Measurements from ENCODE around the gene FADS1.

The FADS1 gene

DNA sequence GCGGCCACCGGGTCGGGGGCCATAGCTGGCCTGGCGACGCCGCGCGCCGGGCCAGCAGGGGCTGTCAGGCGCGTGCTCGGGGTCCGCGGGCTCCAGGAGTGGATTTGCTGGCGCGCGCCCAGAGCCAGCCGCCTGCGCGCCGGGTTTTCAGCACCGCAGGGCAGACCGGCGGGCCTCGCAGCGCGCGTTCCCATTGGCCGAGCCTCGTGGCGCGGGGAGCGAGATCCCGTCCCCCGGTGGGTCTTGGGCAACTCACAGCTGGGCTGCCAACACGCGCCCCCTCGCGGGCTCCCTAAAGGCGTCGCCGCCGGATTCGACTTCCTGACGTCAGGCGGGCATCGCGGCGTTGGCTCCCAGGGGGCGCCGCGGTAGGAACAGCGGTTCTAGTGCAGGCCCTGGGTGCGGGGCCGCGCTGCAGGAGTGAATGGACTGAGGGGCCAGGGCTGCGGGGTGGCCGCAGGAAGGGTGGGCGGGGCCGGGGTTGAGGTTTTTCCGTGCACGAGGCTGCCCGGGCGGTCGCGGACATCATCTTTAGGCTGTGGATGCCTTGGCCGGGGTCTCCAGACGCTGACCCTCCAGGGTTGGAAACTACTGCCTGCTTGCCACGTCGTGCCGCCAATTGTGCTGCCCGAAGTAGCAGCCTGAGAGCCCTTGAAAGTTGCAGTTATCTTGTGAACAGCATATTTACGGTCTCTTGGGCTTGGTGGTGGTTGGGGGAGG, at the start of gene FADS1:
TSS of gene FADS1 (minus strand) at position 268 of the 720 bp plus-strand sequence. CDS start at position 194, 74 bp downstream.
- DNase-seq = peak; percentile 74

DNA sequence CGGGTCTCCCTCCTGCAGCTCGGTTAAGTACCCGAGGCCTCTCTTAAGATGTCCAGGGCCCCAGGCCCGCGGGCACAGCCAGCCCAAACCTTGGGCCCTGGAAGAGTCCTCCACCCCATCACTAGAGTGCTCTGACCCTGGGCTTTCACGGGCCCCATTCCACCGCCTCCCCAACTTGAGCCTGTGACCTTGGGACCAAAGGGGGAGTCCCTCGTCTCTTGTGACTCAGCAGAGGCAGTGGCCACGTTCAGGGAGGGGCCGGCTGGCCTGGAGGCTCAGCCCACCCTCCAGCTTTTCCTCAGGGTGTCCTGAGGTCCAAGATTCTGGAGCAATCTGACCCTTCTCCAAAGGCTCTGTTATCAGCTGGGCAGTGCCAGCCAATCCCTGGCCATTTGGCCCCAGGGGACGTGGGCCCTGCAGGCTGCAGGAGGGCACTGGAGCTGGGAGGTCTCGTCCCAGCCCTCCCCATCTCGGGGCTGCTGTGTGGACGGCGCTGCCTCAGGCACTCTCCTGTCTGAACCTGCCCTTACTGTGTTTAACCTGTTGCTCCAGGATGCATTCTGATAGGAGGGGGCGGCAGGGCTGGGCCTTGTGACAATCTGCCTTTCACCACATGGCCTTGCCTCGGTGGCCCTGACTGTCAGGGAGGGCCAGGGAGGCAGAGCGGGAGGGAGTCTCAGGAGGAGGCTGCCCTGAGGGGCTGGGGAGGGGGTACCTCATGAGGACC, 49.6 kb upstream of the FADS1 start:
- DNase-seq = no peak

DNA sequence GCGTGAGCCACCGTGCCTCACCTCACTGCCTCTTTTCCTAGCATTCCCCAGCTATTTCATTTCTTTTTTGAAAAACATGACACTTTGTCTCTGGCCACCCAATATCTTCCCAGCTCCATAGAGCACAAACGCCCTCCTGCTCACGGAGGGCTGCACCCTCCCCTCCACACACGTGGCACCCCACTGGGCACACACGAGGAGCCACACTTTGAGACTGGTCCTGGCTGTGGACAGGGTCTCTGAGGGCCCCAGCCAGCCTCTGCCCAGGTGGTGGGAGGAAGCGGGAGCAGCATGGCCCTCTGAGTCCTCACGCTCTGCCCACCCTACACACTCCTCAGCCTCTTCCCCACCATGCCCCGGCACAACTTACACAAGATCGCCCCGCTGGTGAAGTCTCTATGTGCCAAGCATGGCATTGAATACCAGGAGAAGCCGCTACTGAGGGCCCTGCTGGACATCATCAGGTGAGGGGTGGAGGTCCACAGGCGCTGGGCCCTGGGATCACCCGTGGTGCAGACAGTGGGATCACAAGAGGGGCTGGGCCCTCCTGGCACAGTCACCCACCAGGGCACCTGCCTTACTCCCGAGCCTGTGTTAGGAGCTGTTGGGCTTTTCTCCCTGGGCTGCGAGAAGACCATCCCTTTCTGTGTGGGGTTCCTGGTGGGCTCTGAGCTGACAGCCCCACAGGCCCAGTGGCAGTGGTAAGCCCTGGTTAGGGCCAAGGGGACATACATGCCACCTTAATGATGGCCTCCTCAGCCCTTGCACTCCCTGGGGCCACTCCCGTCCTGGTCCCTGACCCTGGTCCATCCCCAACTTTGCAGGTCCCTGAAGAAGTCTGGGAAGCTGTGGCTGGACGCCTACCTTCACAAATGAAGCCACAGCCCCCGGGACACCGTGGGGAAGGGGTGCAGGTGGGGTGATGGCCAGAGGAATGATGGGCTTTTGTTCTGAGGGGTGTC, 48.3 kb upstream of the FADS1 start:
- no peak for DNase-seq

DNA sequence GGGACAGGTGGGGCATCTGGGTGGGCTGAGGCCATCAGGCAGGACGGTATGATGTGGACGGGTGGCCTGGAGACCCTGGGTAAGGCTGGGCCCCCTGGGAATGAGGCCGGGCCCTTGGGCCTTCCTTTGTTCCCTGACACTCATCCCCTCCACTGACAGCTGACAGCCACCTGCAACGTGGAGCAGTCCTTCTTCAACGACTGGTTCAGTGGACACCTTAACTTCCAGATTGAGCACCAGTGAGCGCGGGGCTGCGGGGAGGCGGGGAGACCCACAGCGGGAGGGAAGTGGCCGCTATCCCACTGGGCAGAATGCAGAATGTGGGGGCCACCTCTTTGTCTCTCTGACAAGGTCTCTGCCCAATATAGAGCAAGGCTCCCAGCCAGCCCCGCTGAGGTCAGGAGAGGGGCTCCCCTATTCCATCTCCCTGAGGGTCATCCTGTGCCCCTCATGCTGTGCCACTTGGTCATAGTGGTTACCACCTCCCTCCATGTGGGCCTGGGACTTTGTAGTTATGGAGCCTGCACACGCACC, 46.8 kb upstream of the FADS1 start:
- DNase-seq = no peak

DNA sequence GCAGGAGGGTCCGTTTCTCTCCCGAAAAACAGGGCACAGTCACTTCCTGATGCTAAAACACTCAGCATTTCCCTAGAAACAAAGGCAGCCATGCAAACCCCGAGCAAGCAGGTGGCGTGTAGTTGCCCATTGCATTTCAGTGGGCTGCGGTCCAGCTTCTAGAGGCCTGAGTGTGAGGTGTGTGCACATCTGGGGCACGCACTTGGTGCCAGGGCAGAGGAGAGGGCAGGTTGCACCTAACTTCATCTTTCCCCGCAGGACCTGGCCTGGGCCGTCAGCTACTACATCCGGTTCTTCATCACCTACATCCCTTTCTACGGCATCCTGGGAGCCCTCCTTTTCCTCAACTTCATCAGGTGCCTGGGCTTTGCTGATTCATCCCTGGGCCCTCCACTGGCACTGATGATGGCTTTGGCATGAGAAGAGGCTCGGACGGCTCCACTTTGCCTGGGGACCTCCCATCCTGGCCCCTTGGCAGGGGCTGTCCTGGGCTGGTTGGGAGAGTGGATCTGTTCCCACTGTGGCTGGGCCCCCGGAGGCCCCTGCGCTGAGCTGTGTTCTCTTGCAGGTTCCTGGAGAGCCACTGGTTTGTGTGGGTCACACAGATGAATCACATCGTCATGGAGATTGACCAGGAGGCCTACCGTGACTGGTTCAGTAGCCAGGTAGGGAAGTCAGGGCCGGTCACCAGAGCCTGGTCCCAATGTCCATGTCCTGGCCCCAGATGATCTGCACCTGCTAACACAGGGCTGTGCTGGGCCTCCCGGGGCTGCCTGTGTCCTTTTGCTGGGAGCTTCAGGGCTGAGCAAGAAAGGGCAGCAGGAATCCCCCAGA, 46.1 kb upstream of the FADS1 start:
- DNase-seq = no peak

DNA sequence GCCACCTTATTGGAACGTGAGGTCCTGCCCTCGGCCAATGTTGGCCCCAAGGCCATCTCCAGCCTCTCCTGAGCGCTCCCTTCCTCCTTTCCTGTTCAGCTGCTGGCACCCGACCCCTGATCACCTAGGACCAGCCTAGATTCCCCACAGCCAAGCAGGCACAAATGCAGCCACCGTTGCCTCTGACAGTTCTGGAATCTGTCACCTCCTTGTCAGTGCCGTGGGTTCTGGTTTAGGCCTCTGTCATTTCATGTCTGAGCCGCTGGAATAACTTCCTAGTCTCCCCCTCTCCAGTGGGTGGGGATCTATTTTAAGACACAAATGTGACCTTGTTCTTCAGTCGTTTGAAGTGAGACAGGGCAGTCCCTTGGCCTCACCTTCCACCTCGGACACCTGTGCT, 44.8 kb upstream of the FADS1 start:
- no peak for DNase-seq

DNA sequence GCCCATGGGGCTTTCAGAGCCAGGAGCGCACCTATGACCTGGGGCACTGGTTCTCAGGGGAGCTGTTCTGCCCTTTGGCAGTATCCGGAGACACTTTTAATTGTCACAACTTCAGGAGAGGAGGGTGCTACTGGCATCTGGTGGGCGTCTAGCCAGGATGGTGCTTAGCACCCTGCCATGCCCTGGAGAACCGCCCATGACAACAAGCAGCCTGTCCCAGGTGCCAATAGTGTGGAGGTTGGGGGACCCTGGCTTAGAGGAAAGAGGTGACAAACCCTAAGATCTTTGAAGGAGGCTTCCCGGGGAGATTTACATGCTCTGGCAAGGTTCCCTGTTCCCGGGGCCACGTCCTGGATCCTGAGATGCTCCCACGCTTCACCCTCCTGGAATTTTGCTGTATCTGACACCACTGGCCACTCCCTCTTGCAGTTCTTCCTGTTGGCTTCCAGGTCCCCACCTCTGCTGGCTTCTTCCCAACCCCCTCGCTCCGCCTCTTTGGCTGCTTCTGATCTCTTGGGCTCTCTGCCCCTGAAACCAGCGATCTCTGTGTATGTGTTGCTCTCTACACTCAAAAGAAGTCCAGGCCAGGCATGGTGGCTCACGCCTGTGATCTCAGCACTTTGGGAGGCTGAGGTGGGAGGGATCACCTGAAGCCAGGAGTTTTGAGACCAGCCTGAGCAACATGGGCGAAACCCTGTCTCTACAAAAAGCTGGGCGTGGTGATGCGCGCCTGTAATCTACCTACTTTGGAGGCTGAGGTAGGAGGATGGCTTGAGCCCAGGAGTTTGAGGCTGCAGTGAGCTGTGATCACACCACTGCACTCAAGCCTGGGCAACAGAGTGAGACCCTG, 43.5 kb upstream of the FADS1 start:
- no peak for DNase-seq

DNA sequence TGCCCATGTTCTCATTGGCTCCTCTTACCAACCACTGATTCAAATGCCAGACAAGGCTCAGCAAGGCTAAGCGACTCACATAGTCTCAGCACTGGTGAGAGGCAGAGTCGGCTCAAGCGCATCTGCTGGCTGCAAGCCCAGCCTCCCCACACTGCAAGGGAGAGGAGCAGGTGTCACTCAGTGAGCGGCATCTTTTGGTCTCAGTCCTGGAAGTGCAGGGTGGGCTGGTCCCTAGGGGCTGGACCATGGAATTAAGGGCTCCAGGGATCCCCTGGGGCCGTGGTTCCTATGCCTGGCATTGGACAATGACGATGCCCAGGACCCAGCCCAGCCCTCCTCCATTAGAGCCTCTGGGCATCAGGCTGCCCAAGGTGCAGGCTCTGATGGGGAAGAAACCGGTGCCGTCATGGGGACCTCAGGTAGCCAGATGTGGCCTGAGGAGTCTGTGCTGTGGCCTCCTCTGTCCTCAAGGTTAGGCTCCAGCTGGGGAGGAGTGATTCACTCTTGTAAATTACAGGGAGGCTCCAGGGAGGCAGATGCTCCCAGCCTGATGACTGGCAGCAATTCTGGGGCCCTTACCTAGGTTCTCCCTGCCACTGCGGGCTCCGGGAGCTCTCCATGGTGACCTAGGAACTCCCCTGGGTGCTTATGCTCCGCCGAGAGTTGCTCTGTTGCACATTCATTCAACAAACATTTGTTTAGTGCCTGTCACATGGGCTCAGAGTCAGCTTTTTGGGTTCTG, 39.3 kb upstream of the FADS1 start:
- no peak for DNase-seq

DNA sequence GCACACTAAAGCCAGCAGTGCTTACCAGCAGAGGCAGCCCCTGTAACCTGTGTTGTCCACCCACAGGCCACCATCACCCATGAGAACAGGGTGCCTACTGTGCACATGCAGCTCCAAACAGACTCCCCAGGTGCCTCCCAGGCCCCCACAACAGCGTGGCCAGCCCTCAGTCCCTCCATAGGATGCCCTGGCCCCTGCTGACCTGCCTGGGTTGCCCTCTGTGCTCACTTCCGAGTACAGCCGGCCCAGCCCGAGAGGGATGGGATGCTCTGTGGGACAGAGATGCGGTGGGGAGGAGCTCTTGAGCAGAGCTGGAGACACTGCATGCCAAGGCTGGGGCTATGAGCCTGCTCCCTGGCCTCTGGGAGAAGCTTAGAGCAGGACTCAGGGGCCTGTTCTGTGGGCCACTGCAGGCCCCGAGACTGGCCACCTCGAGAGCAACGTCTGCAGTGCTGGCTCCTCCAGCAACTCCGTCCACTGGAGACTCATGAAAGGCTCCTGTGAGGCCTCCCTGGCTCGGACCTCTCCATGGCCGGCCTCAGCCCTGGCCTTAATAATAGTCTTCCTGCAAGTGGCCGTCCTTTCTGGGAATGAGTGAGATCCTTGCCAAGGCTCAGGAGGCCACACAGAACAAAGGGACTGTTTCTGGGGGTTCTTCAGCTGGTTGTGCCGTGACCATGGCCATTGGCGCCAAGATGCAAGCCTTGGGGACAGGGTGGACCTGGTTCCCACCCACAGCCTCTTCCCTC, 38.3 kb upstream of the FADS1 start:
- DNase-seq = no peak

DNA sequence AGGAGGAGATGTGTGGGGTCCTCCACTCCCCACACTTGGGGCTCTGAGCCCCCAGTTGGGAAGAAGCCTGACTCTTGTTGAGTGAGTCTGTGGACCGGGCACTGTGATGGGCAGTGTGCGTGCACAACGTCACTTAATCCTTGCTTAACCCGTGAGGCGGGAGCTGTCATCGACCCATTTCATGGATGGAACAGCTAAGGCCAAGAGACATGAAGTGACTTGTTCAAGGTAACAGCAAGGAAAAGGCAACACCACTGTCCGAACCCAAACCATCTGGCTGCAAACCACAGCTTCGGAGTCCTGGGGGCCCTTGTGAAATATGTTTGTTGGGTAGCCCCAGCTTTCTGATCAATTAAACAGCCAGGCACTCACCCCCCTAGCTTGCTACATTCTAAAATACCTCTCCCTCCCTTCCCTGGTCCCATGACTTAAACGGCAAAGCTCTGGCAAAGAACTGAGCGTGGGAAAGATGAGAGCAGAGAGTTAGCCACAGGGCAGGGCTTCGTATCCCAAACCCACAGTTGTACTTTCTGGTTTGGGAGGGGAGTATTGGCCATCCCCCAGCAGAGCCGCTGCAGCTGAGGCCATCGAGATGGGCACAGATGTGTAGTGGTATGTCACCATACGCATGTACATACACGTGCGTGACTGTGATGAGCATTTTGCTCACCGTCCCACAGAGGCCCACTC, 37.5 kb upstream of the FADS1 start:
- DNase-seq = no peak

DNA sequence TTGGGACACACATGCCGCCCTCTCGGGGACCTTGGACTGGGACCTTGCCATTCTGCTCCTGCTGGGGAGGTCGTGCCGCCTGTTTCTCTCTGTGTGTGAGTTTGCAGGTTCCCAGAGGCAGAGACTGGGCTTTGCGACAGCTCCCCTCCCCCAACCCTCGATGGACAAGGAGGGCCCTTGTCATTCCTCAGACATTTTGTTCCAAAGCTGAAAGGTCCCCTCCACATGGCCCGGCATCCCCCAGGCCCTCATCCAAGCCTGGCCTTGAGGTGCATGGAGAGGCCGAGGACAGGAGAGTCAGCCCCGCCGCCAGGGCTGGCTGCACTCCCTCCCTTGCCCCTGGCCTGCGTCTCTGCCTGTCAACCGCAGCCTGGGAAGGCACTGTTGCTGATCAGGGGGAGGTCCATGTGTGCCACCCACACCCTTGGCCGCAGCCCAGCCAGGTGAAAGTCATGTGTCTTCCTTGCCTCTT, 36.9 kb upstream of the FADS1 start:
- DNase-seq = no peak

DNA sequence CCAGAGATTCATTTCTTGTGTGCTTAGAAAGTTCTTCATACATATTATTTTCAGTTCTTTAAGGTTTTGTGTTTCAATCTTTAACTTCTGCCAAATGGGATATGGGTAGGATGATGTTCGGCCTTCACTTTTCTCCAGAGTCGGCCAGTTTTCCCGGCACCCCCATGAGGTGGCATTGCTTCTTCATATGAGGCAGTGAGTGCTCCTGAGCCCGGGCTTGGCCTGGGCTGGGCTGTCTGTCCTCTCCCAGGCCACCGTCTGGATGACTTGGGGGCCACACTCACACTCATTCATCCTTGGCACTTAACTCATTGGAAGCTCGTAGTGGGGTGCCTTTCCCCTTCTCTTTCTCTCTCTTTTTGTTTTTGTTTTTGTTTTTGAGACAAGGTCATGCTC, 35.1 kb upstream of the FADS1 start:
- DNase-seq = no peak

DNA sequence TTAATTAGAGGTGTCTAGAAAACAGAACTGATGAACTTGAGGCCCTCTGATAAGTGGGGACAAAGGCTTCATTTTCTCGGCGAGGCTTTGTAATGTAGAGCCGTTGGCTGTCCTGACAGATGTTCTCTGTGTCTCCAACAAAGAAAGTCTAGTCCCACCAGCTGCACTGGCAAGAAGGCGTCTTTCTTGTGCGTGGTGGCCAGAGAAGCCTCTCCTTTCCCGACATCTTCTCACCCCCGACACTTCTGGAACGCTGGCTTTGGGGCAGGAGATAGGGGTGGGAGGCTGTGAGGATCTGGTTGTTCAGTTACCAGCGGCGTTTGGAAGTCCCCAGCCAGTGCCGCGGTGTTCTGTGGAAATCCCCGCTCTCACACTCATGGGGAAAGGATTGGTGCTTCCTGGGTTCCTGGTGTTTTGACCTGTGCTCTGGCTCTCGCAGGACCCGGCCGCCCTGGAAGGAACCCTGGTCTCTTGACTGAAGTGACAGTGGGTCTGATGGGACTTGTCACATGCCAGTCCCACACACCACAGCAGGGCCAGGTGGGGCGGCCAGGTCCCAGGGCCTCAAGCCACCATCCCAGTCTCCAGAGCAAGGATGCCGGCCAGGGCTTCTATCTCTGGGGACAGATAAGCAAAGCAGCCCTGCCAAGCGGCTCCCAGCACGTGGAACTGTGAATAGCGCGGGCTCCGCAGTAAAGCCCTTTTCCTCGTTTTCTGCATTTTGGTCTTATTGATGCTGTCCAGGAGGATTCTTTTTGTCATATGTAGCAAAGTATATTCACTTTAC, 34.5 kb upstream of the FADS1 start:
- no peak for DNase-seq

DNA sequence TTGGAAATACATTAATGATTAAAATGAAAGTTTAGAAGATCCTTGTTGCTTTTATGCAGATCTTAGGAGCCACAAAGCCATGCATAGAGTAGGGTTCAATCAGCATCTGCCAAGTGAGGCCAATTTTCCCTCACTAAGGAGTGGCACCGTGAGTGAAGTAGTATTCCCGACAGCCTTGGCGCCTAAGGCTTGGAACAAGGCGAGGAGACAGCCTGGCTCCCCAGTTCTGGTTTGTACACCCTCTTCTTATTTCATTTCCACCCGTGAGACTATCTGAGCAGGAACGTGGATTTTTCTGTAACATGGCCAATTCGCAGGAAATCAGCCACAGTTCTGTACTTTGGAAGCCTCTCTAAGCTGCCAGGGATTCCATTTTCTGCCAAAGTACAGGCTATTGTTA, 33.9 kb upstream of the FADS1 start:
- DNase-seq = no peak

DNA sequence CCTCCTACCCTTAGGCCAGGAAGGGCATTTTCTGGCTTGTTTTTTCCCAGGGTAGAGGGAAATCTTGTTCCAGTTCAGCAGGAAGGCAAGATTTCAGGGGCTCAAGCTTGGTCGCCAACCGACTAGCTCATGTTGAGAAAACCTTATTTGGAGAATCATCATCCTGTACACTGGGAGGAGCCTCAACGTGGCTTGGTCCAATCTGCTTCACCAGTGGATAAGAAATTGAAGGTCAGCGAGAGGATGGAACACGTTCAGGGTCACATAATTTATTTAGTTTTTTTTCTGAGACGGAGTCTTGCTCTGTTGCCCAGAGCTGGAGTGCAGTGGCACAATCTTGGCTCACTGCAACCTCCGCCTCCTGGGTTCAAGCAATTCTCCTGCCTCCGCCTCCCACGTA, 31.8 kb upstream of the FADS1 start:
- DNase-seq = no peak

DNA sequence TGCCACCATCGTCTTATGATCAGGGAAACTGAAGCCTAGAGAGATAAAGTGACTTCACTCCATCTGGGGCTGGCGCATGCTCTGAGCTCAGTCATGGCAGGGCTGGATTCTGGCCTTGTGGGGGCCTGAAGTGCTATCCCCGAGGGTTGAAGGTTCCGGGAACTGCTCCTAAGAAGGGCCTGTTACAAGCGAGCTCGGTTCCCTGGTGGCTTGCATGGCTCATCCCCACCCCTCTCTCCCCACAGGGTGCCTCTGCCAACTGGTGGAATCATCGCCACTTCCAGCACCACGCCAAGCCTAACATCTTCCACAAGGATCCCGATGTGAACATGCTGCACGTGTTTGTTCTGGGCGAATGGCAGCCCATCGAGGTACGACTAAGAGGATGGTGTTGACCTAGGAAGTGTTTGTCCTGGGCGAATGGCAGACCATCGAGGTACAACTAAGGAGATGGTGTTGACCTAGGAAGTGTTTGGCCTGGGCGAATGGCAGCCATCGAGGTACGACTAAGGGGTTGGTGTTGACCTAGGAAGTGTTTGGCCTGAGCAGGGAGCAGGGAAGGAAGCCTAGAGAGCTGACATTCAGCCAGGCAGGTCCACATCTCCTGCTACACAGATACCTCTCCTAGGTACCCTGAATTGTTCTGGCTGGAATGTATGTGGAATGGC, 31.2 kb upstream of the FADS1 start:
- no peak for DNase-seq

DNA sequence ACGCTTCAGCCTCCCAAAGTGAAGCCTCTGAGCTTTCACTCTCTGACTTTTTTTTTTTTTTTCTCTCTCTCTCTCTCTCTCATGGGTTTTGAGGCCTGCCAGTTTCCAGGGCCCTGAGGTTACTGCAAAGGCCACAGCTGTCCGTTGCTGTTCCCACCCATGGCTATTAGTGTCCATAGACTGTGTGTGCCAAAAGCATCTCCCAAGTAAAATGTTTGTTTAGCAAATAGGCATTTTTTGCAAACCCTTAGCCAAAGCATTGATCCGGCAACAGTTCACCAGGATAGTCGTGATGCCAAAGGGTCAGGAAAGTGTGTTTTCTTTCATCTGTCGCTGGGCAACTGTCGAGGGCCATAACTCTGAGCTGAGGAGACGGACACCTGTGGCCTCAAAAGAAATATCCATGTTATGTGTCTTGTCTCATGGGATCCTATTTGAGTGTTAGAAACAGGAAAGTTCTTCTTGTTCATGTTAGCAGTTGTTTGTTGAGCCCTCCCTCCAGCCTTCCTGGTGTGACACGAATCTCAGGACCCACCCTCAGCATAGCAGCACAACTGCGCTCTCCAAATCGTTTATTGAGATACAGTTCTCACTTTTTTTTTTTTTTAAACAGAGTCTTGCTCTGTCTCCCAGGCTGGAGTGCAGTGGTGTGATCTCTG, 29.7 kb upstream of the FADS1 start:
- DNase-seq = no peak

Measured in activated CD8-positive, alpha-beta memory T cell treated with anti-CD3 and anti-CD28 coated beads, Interleukin-2, amount 50 U/mL, for 4 hours (primary cell).